GM19372 (cell line): ENCODE results near the gene RNF26.

ENCODE experiments used
- ATAC-seq: cut with Tn5 transposase; IDR thresholded peaks from one replicate; pipeline ENCODE4 v1.9.1; 2021; ENCODE audit warnings: mild to moderate bottlenecking, low read depth, moderate library complexity; ENCODE audit not compliant: unreplicated experiment

RNF26 gene

GRCh38 chr11:119315131-119316015 is 19.0 kb upstream of the RNF26 start:
- ATAC-seq: no peak

DNA sequence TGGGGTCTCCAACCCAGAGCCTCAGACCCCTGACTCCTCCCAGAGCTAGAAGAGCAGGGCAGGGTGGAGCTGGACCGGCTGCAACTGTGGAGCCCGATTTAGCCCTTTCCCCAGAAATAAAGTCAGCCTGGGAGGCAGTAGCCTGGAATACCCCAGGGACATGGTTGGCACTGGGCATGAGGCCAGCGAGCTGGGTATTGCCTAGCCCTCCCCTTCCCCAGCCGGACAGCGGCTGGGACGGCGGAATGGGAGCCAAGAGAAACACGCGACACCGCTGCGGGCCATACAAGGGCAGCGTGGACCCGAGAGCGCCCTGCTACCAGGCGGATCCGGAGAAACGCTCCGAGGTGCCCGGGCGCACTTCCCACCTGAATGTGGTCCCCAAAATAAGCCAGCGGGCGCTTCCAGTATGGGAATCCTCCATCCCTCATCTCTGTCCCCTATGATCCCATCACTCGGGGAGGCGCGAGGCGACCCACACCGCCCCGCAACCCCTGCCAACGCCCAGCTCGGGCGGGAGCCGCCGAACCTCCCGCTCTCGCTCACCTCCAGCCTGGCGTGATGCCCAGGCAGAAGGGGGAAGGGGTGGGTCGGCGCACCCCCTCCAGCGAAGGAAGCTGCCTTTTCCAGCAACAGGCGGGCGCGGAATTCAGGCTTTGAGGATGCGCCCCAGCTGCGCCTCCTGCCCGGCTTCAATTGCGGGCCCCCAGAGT is 18.2 kb upstream of the RNF26 start:
- ATAC-seq: no peak

DNA sequence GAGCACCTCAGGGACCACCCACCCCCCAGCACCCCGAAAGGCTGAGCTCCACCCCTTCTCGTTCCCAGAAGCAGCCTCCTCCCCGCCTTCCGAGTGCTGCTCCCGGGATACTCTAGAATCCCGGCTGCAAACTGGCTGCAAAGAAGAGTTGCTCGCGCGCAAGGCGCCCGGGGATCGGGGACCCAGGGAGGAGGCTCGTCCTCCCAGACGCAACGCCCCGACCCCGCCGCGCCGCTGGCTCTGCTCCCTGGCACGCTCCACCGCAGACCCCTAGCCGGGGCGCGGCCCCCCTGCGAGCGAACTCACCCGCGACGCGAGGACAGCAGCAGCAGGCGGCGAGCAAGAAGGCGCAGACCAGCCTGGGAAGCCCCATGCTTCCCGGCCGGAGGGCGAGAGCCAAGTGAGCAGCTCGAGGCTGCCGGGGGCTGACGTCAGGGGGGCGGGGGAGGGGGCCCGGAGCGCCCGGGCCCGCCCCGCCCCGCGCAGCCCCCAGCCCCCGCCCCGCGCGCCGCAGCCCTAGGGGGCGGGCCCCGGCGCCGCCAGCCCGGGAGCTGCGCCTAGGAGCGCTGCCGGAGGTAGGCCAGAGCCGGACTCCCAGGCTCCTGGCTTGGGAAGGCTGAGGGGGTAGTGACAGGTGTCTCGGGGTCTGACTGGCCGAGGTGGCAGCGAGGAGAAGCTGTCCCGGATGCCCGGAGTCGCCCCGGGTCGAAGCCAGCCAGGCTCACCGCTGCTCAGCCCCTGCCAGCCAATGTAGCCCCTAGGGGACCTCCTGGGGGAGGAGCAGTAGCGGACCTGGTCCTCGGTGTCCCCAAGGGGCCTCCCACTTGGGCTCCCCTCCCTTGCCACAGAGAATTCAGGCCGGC is 17.4 kb upstream of the RNF26 start, which contains the start of gene MCAM:
TSS of gene MCAM (minus strand) at position 402 of the 863 bp plus-strand sequence. CDS start at position 373, 29 bp downstream.
- no peak for ATAC-seq

GRCh38 chr11:119317592-119318239 is 16.6 kb upstream of the RNF26 start:
- ATAC-seq: no peak

GRCh38 chr11:119318240-119319135 is 15.8 kb upstream of the RNF26 start:
- ATAC-seq: no peak

DNA sequence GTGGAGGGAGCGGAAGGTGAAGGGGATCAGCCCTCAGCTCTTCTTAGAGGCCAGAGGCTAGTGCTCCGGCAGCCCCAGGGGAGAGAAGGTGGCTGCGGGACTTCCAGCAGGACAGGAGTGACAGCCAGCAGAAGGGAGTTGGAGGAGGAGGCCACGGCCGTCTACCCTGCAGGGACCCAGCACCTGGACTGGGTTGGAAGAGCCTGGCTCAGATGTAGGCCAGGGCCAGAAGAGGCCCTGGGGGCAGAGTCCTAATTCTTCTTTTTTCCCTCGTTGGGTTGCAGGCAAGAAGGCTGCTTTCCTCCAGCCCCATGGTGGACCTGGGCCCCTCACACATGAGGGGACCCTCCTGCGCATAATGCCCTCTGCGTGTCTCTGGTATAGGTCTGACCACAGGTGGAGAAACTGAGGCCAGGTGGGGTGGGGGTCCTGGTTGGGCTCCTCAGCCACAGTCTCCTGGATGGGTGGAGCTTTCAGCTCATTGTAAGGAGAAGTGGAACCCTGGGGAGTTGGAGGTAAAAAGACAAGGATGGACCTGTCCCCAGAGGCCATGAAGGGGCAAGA is 15.1 kb upstream of the RNF26 start:
- ATAC-seq: no peak

- no peak for ATAC-seq
Observed at GRCh38 chr11:119319700-119320239, 14.6 kb upstream of the RNF26 start.

DNA sequence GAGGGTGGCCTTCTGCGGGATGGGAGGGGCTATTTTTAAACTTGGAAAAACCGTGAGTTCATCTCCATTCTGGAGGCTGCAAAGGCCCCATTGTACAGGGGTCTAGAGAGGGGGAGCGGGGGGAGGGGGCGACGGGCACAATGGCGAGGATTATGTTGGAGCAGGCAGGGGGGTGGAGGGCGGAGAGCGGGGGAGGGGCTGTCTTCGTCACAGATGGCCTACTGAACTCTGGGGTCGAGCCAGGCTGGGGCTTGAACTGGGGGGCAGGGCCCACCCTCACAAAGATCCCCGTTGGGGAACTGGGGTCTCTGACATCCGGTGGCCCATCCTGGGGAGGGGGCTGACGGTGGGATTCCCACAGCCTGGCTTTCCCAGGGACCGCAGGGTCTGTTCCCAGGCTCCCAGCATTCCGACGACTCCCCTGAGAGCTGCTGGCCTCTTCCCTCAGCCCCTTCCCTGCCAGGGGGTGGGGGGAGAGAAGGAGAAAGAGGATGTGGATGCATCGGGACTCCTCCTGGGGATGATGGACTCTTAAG is 14.0 kb upstream of the RNF26 start:
- ATAC-seq: no peak

- ATAC-seq: peak; percentile 52
Observed at GRCh38 chr11:119320776-119321524, 13.4 kb upstream of the RNF26 start.

DNA sequence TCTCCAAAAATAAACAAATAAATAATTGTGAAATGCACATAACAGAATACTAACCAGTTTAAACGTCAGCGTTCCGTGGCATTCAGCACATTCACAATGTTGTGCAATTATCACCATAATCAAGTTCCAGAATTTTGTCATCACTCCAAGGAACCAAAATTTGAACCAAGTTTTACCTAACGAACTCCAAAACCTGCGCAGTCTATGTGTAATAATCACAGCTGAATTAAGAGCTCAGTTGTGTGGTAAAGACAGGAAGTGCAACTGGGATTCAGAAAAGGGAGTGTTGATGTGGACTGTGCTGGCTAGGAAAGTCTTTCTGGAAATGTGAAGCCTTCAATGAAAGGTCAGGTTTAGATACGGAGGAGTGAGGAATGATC is 12.0 kb upstream of the RNF26 start:
- ATAC-seq: no peak

- no peak for ATAC-seq
Observed at GRCh38 chr11:119322921-119323531, 11.3 kb upstream of the RNF26 start.

GRCh38 chr11:119323532-119324033 is 10.7 kb upstream of the RNF26 start:
- ATAC-seq: no peak

GRCh38 chr11:119324189-119324588 is 10.1 kb upstream of the RNF26 start:
- ATAC-seq: no peak

GRCh38 chr11:119329320-119329719 is 5.0 kb upstream of the RNF26 start:
- ATAC-seq: no peak

- ATAC-seq: no peak
Observed at GRCh38 chr11:119330237-119330636, 4.1 kb upstream of the RNF26 start.

- ATAC-seq: no peak
Observed at GRCh38 chr11:119332111-119332765, 2.1 kb upstream of the RNF26 start.
